Adrenal gland (tissue), 5 donors: ENCODE measurements around the gene DNAAF5.

ENCODE experiments used
- POLR2A ChIP-seq, 2 donors: fragments of 450-650 bp; IDR thresholded peaks; one replicate each; pipeline ENCODE4 v1.6.1; 2017; ENCODE audit warnings: antibody characterized with exemption in 2 of 2, mild to moderate bottlenecking in 2 of 2, moderate library complexity in 1 of 2
- TF ChIP-seq, protein P1 (sequence below), 6 experiments: fragments of 450-650 bp in 4 of 6; fragments of 200-600 bp in 2 of 6; sonication (generic) in 1 of 6; IDR thresholded peaks; 1 replicate in 5 of 6; 2 replicates in 1 of 6; pipeline versions ENCODE4 v1.5.1 to v1.8.0; 2016 to 2021; ENCODE audit warnings: antibody characterized with exemption in 6 of 6, mild to moderate bottlenecking in 2 of 6, moderate library complexity in 1 of 6
- donor health status: DM: no; HTN: no; CAD: no.

GRCh38 chr7:693280-693679 is 33.2 kb upstream of the DNAAF5 start:
- TF ChIP-seq, protein P1, sequence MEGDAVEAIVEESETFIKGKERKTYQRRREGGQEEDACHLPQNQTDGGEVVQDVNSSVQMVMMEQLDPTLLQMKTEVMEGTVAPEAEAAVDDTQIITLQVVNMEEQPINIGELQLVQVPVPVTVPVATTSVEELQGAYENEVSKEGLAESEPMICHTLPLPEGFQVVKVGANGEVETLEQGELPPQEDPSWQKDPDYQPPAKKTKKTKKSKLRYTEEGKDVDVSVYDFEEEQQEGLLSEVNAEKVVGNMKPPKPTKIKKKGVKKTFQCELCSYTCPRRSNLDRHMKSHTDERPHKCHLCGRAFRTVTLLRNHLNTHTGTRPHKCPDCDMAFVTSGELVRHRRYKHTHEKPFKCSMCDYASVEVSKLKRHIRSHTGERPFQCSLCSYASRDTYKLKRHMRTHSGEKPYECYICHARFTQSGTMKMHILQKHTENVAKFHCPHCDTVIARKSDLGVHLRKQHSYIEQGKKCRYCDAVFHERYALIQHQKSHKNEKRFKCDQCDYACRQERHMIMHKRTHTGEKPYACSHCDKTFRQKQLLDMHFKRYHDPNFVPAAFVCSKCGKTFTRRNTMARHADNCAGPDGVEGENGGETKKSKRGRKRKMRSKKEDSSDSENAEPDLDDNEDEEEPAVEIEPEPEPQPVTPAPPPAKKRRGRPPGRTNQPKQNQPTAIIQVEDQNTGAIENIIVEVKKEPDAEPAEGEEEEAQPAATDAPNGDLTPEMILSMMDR (IDR thresholded peaks at IDR 0.05) = no peak
- no peak for TF ChIP-seq POLR2A (IDR thresholded peaks at IDR 0.05)
